HK-2 (cell line): ENCODE results near the gene KCNMB2.

Experiments
- DNase-seq: peaks from one replicate; pipeline ENCODE4 v3.0.0-alpha.2; 2018; ENCODE audit not compliant: unreplicated experiment

Gene KCNMB2

DNA sequence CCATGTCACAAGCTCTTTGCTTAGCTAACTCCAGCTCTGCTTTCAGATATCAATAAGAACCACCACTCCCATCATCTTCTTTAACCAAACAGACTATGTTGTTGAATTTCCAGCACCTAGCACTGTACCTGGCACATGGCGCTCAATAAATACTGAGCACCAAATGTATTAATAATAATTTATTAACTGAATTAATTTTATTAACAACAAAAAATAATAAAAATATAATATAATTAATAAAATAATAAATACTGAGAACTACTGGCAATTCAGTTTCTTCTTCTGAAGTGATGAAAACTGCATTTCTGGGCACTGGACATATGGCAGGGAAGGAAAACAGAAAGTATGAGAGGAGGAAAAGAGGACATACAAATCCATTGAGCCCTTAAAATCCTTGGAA lies 271.5 kb downstream of the KCNMB2 start:
- DNase-seq = no peak

GRCh38 chr3:178808748-178809147 lies 272.5 kb downstream of the KCNMB2 start:
- DNase-seq = no peak

DNA sequence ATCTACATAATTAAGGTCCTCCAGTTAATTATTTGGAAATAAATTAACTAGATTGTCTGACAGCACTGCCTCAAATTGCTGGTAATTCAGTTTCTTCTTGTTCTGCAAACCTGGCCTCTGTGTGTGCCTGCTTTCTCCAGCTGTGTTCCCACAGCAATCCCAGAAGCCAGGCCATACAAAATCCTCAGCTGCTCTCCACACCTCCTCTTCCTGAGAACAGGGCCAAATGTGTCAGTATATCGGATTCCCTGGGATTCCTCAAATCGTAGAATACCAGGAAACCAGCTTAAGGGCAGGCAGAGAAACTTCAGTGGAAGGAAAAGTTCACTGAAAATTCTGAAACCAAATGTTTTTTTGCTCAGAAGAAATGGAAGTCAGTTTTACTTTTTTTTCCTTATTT lies 273.9 kb downstream of the KCNMB2 start:
- no peak for DNase-seq

- DNase-seq = no peak
Measured at GRCh38 chr3:178822722-178823121, 286.5 kb downstream of the KCNMB2 start.

GRCh38 chr3:178823150-178823549 lies 286.9 kb downstream of the KCNMB2 start:
- no peak for DNase-seq

DNA sequence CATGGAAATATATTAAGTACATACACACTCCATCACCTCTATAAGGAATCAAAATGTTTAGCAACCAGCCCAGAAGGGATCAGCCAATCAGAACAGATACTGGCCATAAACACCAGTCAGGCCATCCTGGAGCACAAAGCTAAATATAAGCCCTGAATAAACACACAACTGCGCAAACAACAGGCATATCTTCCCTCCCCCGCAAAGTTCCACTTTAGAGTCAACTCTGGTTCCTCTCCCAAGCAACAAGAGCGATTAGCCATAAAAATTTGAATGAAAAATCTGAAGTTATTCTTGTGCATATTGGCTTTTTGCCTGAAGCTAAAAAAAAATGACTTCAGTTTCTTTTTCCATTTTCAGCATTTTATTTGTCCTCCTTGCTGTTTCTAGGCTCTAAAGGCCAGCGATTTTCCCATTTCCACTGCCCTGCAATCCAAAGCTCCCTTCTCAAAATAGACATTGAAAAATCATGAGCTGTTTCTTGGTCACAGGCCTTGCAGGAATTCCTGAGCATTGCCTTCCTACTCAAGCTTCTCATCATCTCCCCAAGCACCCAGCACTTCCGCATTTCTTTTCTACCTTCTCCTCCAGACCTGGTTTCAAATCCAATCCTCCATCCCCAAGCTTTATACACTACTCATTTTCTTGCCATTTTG lies 287.5 kb downstream of the KCNMB2 start:
- no peak for DNase-seq

- DNase-seq = no peak
Measured at GRCh38 chr3:178826435-178827123, 290.3 kb downstream of the KCNMB2 start.

DNA sequence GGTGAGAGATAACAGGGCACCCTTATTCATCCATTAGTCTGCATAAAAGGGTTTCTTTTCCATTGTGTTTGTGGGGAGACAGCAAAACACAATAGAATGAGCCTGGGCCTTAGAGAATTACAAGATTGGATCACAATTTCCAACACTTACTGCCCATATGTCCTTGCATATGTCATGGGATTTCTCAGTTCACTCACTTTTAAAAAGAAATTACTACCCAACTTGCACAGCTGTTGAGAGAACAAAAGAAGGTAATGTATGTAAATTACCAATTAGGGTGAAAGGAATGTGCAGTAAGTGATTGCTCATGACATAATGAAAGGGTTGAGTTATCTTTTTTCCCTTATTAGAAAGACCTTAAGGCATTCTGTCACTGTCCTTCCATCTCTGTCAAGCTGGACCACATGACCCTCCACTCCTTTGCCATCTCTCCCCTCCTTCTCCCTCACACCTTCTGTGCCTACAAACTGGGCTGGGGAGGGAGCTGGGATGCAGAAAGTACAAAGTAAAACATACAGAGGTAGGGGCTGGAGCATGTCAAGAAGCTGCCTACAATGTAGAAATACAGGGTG lies 291.1 kb downstream of the KCNMB2 start:
- DNase-seq = no peak

DNA sequence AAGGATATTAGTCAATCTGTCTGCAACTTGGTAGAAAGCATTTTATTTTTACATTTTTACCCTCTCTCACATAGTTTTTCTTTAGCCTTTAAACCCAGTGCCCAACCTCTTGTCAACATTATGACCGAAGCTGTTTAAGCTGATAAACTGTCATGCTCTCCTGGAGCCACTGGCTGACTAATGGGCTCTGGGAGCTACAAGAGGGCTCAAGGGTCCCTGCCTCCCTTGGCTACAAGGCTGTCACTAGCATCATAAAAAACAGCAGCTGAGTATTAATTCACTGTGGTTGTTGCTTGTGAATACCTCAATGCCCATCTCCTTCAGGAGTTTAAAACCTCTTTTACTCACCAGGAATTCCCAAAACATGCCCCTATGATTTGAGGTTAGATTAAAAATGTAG lies 297.5 kb downstream of the KCNMB2 start:
- DNase-seq = no peak

DNA sequence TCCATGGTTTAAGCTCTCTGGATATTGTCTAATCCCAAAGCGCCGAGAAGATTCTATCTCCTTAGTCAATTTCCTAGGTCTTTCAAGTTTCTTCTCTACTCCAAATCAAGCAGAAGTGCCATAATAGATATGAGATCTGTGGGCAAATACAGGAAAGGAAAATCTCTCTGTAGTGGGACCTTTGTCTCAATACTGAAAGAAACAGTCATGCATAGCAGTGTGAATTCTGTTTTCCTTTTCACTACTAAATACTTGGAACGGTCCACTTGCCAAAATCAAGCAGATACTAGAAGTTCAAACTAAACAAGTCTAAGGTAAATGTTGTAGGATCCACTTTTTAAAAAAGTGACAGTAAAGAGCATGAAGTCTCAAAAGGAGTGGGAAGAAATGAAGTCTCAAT lies 298.8 kb downstream of the KCNMB2 start:
- DNase-seq = no peak

GRCh38 chr3:178837512-178837911 lies 301.3 kb downstream of the KCNMB2 start:
- DNase-seq = no peak

GRCh38 chr3:178840586-178840985 lies 304.4 kb downstream of the KCNMB2 start:
- DNase-seq = no peak

- DNase-seq = no peak
Measured at GRCh38 chr3:178841011-178841410, 304.8 kb downstream of the KCNMB2 start.

DNA sequence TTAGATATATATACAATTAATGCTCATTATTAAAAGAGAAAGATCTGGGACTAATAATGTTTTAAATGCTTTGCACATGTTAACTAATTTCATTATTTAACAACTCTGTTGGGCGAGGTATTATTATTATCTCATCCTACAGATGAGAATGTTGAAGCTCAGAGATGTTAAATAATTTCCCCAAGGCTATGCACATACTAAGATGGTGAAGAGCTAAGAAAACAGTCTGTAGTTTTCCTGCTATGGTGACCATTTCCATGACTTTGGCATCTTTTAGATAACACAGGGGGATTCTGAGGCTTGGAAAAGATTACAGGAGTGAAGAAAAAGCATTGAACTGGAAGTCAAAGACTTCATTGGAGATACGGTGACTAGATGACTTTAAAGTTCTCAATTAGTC lies 308.7 kb downstream of the KCNMB2 start:
- DNase-seq = no peak

DNA sequence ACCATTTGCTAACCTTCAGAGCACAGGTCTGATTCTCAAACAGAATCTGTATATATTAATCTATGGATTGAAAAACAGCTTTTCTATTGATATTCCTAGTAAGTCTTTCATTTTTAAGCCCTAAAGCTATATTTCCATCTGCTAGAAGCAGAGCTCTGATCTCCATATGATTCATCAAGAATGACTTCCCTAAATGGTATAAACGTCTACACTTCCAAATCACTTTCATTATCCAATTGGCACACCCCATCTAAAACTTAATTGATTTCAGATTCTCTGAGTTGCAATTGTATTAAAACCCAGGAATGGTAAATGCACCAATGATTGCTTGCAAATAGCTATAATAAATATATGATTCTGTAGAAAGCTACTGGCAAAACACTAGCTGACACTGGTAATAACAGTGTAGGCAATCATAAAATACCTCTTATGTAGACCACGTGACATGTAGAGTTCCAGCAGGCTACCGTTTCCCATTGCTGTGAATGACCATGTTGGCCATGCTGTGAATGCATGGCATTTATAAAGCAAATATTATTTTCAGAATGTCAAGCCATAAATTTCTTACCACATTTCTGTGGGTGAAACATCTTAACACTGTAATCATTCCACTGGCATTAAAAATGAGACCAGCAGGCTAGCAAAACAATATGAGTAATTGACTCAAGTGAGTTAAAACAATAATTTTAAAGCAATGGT lies 309.3 kb downstream of the KCNMB2 start:
- DNase-seq = no peak

GRCh38 chr3:178847190-178847589 lies 311.0 kb downstream of the KCNMB2 start:
- no peak for DNase-seq

GRCh38 chr3:178849199-178849910 lies 313.1 kb downstream of the KCNMB2 start:
- no peak for DNase-seq

DNA sequence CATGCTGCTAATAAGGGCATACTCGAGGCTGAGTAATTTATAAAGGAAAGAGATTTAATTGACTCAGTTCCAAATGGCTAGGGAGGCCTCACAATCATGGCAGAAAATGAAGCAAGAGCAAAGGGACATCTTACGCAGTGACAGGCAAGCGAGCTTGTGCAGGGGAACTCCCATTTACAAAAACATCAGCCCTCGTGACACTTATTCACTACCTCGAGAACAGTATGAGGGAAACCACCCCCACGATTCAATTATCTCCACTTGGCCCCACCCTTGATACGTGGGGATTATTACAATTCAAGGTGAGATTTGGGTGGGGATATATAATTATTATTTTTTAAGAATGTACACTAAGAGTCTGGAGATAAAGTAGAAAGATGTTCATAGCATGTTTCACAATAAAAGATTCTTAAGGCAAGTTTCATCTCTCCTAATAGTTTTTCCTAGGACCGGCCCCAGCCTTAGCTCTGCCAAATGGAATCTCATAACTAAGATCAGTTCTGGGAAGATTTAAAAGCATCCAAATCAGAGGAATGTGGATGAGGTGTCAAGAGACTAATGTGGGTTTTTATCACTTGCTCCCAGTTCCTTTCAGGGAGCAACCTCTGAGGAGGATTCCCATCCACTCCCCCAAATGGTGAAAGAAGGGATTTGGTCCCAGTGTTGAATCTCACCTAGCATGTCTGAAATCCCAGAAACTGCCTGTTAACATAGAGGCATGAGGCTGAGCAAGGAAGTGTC lies 314.4 kb downstream of the KCNMB2 start:
- DNase-seq = no peak

DNA sequence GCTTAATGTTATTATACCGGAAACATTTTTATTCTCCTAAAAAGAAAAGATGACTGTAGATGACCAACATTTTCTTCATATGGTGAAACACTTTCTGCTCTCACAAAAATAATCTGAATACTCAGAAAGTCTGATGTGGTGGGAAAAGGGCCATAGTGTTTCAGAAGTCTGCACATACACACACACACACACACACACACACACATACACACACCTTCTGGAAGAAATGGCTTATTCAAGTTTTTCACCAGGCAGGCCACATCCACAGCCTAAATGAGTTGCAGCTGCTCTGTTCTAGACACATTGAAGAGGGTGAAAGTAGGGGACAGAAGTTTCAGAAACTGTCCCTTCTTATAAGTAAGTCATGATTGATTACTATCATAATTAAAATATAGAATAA lies 315.3 kb downstream of the KCNMB2 start:
- no peak for DNase-seq

DNA sequence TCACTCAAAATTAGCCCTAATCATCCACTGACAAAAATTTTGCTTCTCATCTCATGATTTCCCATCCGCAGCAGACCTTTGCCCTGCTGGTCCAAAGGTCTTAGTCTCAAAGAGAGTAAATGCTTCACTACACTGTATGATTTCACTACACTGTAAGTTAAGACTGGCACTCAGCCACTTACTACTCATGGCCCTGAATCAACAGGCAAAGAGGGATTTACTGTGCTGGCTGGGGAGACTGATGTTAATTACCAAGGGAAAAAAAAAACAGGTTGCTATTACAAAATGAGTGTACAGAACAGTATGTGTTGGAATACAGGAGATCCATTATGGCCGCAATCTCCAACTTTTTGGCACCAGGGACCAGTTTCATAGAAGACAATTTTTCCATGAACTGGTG lies 320.6 kb downstream of the KCNMB2 start:
- no peak for DNase-seq

DNA sequence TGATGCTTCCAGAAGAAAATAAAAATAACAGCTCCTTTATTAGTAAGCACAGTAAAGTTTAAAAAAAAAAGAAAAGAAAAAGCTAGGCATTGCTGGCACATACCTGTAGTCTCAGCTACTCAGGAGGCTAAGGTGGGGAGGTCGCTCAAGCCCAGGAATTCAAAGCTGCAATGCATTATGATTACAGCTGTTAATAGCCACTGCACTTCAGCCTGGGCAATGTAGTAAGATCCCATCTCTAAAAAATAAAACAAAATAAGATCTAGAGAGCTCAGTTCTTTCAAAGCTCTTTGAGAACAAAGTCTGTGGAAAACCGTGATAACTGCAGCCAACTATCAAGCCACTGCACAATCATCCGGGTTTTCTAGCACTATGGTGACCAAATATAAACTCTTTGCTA lies 323.1 kb downstream of the KCNMB2 start:
- DNase-seq = no peak
